Measurements from ENCODE around the gene FKBP1A. TPM values are rescaled to one million over a fixed set of nuclear protein-coding genes. Genes with fewer than 3 reads are reported as not detected.

Gene FKBP1A
- total and polyA plus RNA-seq, 2 donors (not counting 3 experiments of a cell fraction or from before 2014, with no cell fraction given), result 968 to 1,972 TPM

- H3K4me1 ChIP-seq (ENCODE audit: control insufficient read depth, extremely low read depth, insufficient read depth, low read length), result peaks cover 94% of the 10 kb centered on the region
- no peaks in the 10 kb centered on the region for H3K9me3 ChIP-seq (replicated peaks; ENCODE audit: control insufficient read depth, insufficient read depth, low read length)
- H3K4me3 ChIP-seq (replicated peaks in 1 of 3; ENCODE audit: insufficient read depth in 1 of 3, low read depth in 1 of 3, low read length in 3 of 3), result no peak overlapping the region
- intact Hi-C loops (cut with micrococcal nuclease), result no loop called here
- H3K27ac ChIP-seq (ENCODE audit: insufficient read depth, low read depth, low read length), result no peak overlapping the region
- POLR2A ChIA-PET, result interaction anchor here (0.6 to 1.2 kb wide), 3 partner anchors 17 to 56 kb away, joined by 3 to 4 read pairs (median 3); no protein-coding TSS in a partner anchor
- H3K9ac ChIP-seq (replicated peaks; ENCODE audit: extremely low read depth, insufficient read depth, low read length), result no peak overlapping the region
- dilution Hi-C loops (cut with MboI; ENCODE audit: extremely low pct_ligation_motif_present, low sequenced_read_pairs), result no loop called here
- TF ChIP-seq FOS (IDR thresholded peaks at IDR 0.05; ENCODE audit: borderline replicate concordance, insufficient read depth, low read length), result no peak
- no peak for TF ChIP-seq POLR2AphosphoS5 (IDR thresholded peaks at IDR 0.05; ENCODE audit: insufficient read depth, low read depth, low read length)
- TF ChIP-seq JUN (IDR thresholded peaks at IDR 0.05; ENCODE audit: borderline replicate concordance, insufficient read depth, insufficient read length, low read depth), result no peak
- TF ChIP-seq POLR2A (IDR thresholded peaks at IDR 0.05; ENCODE audit: low read depth, low read length), result no peak
- TF ChIP-seq EZH2 (IDR thresholded peaks at IDR 0.05; ENCODE audit: borderline replicate concordance, low read depth, low read length, severe bottlenecking), result no peak
- TF ChIP-seq GATA2 (IDR thresholded peaks at IDR 0.05; ENCODE audit: insufficient read depth, insufficient read length, low read depth, low read length), result no peak
- TF ChIP-seq CTCF (IDR thresholded peaks at IDR 0.05; ENCODE audit: extremely low read depth in 1 of 2, insufficient read depth in 1 of 2, low read depth in 1 of 2, low read length in 2 of 2), result no peak
- TF ChIP-seq MAX (IDR thresholded peaks at IDR 0.05; ENCODE audit: insufficient read depth, insufficient read length), result no peak
- TF ChIP-seq MYC (IDR thresholded peaks at IDR 0.05; ENCODE audit: low read depth, low read length), result no peak
- BruUV-seq (replicated peaks), result no TSS peak
- peaks cover 100% of the 10 kb centered on the region for H3K79me2 ChIP-seq (ENCODE audit: control insufficient read depth, insufficient read depth, low read length)
- no peak for DNase-seq (ENCODE audit: low read depth, low spot score)
- no peaks in the 10 kb centered on the region for H3K9me1 ChIP-seq (replicated peaks; ENCODE audit: control insufficient read depth, extremely low read depth, insufficient read depth, low read length)
- FAIRE-seq, result no peak
- H4K20me1 ChIP-seq (replicated peaks; ENCODE audit: control insufficient read depth, extremely low read depth, insufficient read depth, low read length), result peaks cover 11% of the 10 kb centered on the region
- no peaks in the 10 kb centered on the region for H3K27me3 ChIP-seq (ENCODE audit: control insufficient read depth in 2 of 2, insufficient read depth in 2 of 2, low read length in 2 of 2)
- CTCF ChIA-PET, result interaction anchor here (0.7 to 6.0 kb wide), 9 partner anchors 8 to 71 kb away, joined by 3 to 55 read pairs (median 5); no protein-coding TSS in a partner anchor
- peaks cover 7 to 18% of the 10 kb centered on the region in 2 experiments for H3K36me3 ChIP-seq (ENCODE audit: control insufficient read depth in 2 of 2, extremely low read depth in 1 of 2, insufficient read depth in 2 of 2, low read length in 2 of 2)
- H3K4me2 ChIP-seq (ENCODE audit: insufficient read depth, low read length), result no peak overlapping the region
- H2AFZ ChIP-seq (ENCODE audit: low read depth, low read length), result no peak overlapping the region
Observed at GRCh38 chr20:1383623-1384404, 9.0 kb downstream of the FKBP1A start.

Measured in endothelial cell of umbilical vein (primary cell).